ENCODE data around the gene CFAP97.

GRCh38 chr4:185215261-185215660, 11.5 kb upstream of the CFAP97 start:
- TF ChIP-seq CTCF (IDR thresholded peaks at IDR 0.05) (no peak), POLR2A (IDR thresholded peaks at IDR 0.05) (no peak)

Measured in body of pancreas (tissue), 4 donors.